Hindlimb muscle (tissue), 1 donor: Measurements from ENCODE around the gene NUP210. TPM values are rescaled to one million over a fixed set of nuclear protein-coding genes. Genes with fewer than 3 reads are reported as not detected.

ENCODE experiments used
- DNase-seq: peaks from one replicate; pipeline ENCODE4 v3.0.0-alpha.2; 2013
- polyA plus RNA-seq: library from polyadenylated mRNA; unstranded; fragments of 120-200 nt; gene quantifications from one replicate; pipeline ENCODE4 v1.2.1, GENCODE V29; 2013; ENCODE audit not compliant: insufficient read length

Gene NUP210
- polyA plus RNA-seq, 1 donor = 9.6 TPM

GRCh38 chr3:13272831-13273603, 147.1 kb downstream of the NUP210 start:
- no peak for DNase-seq

- no peak for DNase-seq
These were observed 150.3 kb downstream of the NUP210 start for GRCh38 chr3:13269711-13270378.

GRCh38 chr3:13268961-13269441, 151.1 kb downstream of the NUP210 start:
- no peak for DNase-seq

GRCh38 chr3:13268120-13268519, 152.0 kb downstream of the NUP210 start:
- no peak for DNase-seq

- no peak for DNase-seq
These were observed 153.3 kb downstream of the NUP210 start for GRCh38 chr3:13266651-13267362.

Other genes with a start within 250 kb of the NUP210 start
- gene HDAC11, start 60.0 kb upstream of the NUP210 start, polyA plus RNA-seq = 19.2 TPM
- 34.2 TPM for gene FBLN2, start 128.8 kb upstream of the NUP210 start, polyA plus RNA-seq